PC-9 (cell line): ENCODE measurements around the gene TELO2. TPM values are rescaled to one million over a fixed set of nuclear protein-coding genes. Genes with fewer than 3 reads are reported as not detected.

ENCODE experiments used
- BruUV-seq: library from RNA; stranded (reverse); fragments of 400-500 nt; replicated peaks from 2 replicates; lab custom pipeline; 2021; lab: Mats Ljungman, UMichigan
- CTCF ChIA-PET: fragments of 300-600 bp; sonication (Branson Sonifier 250); formaldehyde crosslinking; loops from one replicate; lab custom pipeline; 2022; ENCODE audit warnings: antibody characterized with exemption; lab: Charles Lee
- POLR2A ChIA-PET: fragments of 300-600 bp; sonication (Branson Sonifier 250); formaldehyde crosslinking; loops from one replicate; lab custom pipeline; 2022; ENCODE audit warnings: antibody characterized with exemption; ENCODE audit not compliant: unreplicated experiment; lab: Charles Lee
- DNase-seq, 2 experiments: peaks; one replicate each; pipeline versions ENCODE4 v3.0.0 to v3.0.0-alpha.2; 2015 to 2022; ENCODE audit warnings: mixed read lengths in 1 of 2
- H2AFZ ChIP-seq: fragments of 200-600 bp; sonication (generic); 2 replicates; pipeline ENCODE4 v1.8.1; 2017; ENCODE audit warnings: antibody characterized with exemption
- H3F3A ChIP-seq: fragments of 200-600 bp; sonication (generic); 2 replicates; pipeline ENCODE4 v1.8.1; 2017; ENCODE audit warnings: antibody characterized with exemption, mild to moderate bottlenecking, low read depth; ENCODE audit not compliant: insufficient read depth
- H3K27ac ChIP-seq: fragments of 200-600 bp; sonication (generic); 2 replicates; pipeline ENCODE4 v1.6.1; 2016; ENCODE audit warnings: mixed run types
- H3K27me3 ChIP-seq: fragments of 200-600 bp; sonication (generic); 2 replicates; pipeline ENCODE4 v1.6.1; 2016; ENCODE audit warnings: low read depth, mixed run types; ENCODE audit not compliant: insufficient read depth
- H3K36me3 ChIP-seq: fragments of 200-600 bp; sonication (generic); 2 replicates; pipeline ENCODE4 v1.6.1; 2016; ENCODE audit warnings: low read depth, mixed run types
- H3K4me1 ChIP-seq: fragments of 200-600 bp; sonication (generic); replicated peaks from 2 replicates; pipeline ENCODE4 v1.6.1; 2016; ENCODE audit warnings: mixed run types; ENCODE audit not compliant: insufficient read depth
- H3K4me2 ChIP-seq: fragments of 200-600 bp; sonication (generic); 2 replicates; pipeline ENCODE4 v1.6.1; 2017; ENCODE audit warnings: mixed run types
- H3K4me3 ChIP-seq: fragments of 200-600 bp; sonication (generic); 2 replicates; pipeline ENCODE4 v1.6.1; 2016; ENCODE audit warnings: mixed run types
- H3K79me2 ChIP-seq: fragments of 200-600 bp; sonication (generic); 2 replicates; pipeline ENCODE4 v1.6.1; 2017; ENCODE audit warnings: low read depth, mixed run types
- H3K9me2 ChIP-seq: fragments of 200-600 bp; sonication (generic); 2 replicates; pipeline ENCODE4 v1.8.1; 2017; ENCODE audit warnings: mild to moderate bottlenecking; ENCODE audit not compliant: insufficient read depth
- H3K9me3 ChIP-seq: fragments of 200-600 bp; sonication (generic); 2 replicates; pipeline ENCODE4 v1.8.1; 2016; ENCODE audit warnings: low read depth; ENCODE audit not compliant: insufficient read depth
- H4K20me1 ChIP-seq: fragments of 200-600 bp; sonication (generic); 2 replicates; pipeline ENCODE4 v1.8.1; 2017; ENCODE audit not compliant: insufficient read depth
- CTCF ChIP-seq: fragments of 200-600 bp; sonication (generic); conservative IDR thresholded peaks from 2 replicates; pipeline ENCODE4 v1.6.1; 2017; ENCODE audit warnings: mixed run types, antibody characterized with exemption, mild to moderate bottlenecking, moderate library complexity
- EZH2 ChIP-seq: fragments of 200-600 bp; sonication (generic); IDR thresholded peaks from 2 replicates; pipeline ENCODE4 v1.8.0; 2017; ENCODE audit warnings: antibody characterized with exemption, low read depth
- intact Hi-C: fragments of 100-400 bp; cut with micrococcal nuclease; formaldehyde crosslinking; loops from one replicate; pipeline ENCODE4 v1.10.0; 2022; ENCODE audit not compliant: unreplicated experiment
- total RNA-seq: library from RNA; stranded (reverse); gene quantifications from 2 replicates; pipeline ENCODE4 v1.2.3, GENCODE V29; 2021

The TELO2 gene
- total RNA-seq, 1 experiment from 2014 or later, result 56.0 TPM

- Histone ChIP-seq H3K27ac (no peak overlapping the region), H3K4me1 (peaks cover 18% of the 10 kb centered on the region; the same call in 1 of the 2 replicates), H2AFZ (peak overlapping the region; percentile 82), H3K79me2 (peaks cover 19% of the 10 kb centered on the region), H3K4me2 (peak overlapping the region; percentile 95), H3F3A (peaks cover 8% of the 10 kb centered on the region; the same call in 1 of the 2 replicates), H3K36me3 (no peaks in the 10 kb centered on the region), H4K20me1 (peaks cover 5% of the 10 kb centered on the region; the same call in 1 of the 2 replicates), H3K27me3 (no peaks in the 10 kb centered on the region), H3K4me3 (peak overlapping the region; percentile 98), H3K9me2 (no peaks in the 10 kb centered on the region), H3K9me3 (no peaks in the 10 kb centered on the region)
- no peak for DNase-seq
- TF ChIP-seq CTCF (no peak), EZH2 (no peak)
- ChIA-PET POLR2A (interaction anchor here (0.6 kb wide), 2 partner anchors 116 to 966 kb away, joined by 3 to 4 read pairs; no protein-coding TSS in a partner anchor), CTCF (interaction anchor here (0.6 kb wide), 1 partner anchor 211 kb away, joined by 6 read pairs; no protein-coding TSS in a partner anchor)
- BruUV-seq, result no TSS peak
- intact Hi-C loops, result loop anchor here (5.0 kb wide), 2 partner anchors 71 to 119 kb away; partner anchors contain the start of genes CRAMP1, IFT140 and UQCC4
Observed at GRCh38 chr16:1493746-1494094, 560 bp downstream of the TELO2 start.

GRCh38 chr16:1494129-1494640 is 1.0 kb downstream of the TELO2 start:
- peaks cover 19% of the 10 kb centered on the region for H3K79me2 ChIP-seq
- ChIA-PET POLR2A (interaction anchor here (0.6 kb wide), 2 partner anchors 115 to 965 kb away, joined by 3 to 4 read pairs; no protein-coding TSS in a partner anchor), CTCF (interaction anchor here (0.6 kb wide), 1 partner anchor 211 kb away, joined by 6 read pairs; no protein-coding TSS in a partner anchor)
- H3F3A ChIP-seq, result peaks cover 8% of the 10 kb centered on the region; the same call in 1 of the 2 replicates
- H3K9me3 ChIP-seq, result no peaks in the 10 kb centered on the region
- peaks cover 18% of the 10 kb centered on the region; the same call in 1 of the 2 replicates for H3K4me1 ChIP-seq
- H3K4me2 ChIP-seq, result peak overlapping the region; percentile 95
- peak overlapping the region; percentile 82 for H2AFZ ChIP-seq
- H3K27ac ChIP-seq, result no peak overlapping the region
- no peaks in the 10 kb centered on the region for H3K27me3 ChIP-seq
- DNase-seq, result peak; percentile 47 to 49
- H3K9me2 ChIP-seq, result no peaks in the 10 kb centered on the region
- TSS peak; percentile 37 for BruUV-seq
- H3K4me3 ChIP-seq, result peak overlapping the region; percentile 98
- peaks cover 5% of the 10 kb centered on the region; the same call in 1 of the 2 replicates for H4K20me1 ChIP-seq
- no peaks in the 10 kb centered on the region for H3K36me3 ChIP-seq
- TF ChIP-seq EZH2 (no peak), CTCF (peak; percentile 52; the same call in 1 of the 2 replicates)
- intact Hi-C loops, result loop anchor here (5.0 kb wide), 2 partner anchors 72 to 118 kb away; partner anchors contain the start of genes CRAMP1, IFT140 and UQCC4

- Histone ChIP-seq H3K4me2 (peak overlapping the region; percentile 95), H3K9me2 (no peaks in the 10 kb centered on the region), H3K27ac (no peak overlapping the region), H2AFZ (no peak overlapping the region), H3K36me3 (no peaks in the 10 kb centered on the region), H3K79me2 (peaks cover 19% of the 10 kb centered on the region), H4K20me1 (peaks cover 5% of the 10 kb centered on the region; the same call in 1 of the 2 replicates), H3K4me1 (peaks cover 18% of the 10 kb centered on the region; the same call in 1 of the 2 replicates), H3K4me3 (peak overlapping the region; percentile 98; the same call in 1 of the 2 replicates), H3F3A (peaks cover 8% of the 10 kb centered on the region; the same call in 1 of the 2 replicates), H3K27me3 (no peaks in the 10 kb centered on the region), H3K9me3 (no peaks in the 10 kb centered on the region)
- POLR2A ChIA-PET, result no interaction called here
- CTCF ChIA-PET, result no interaction called here
- intact Hi-C loops, result loop anchor here (5.0 kb wide), 2 partner anchors 72 to 118 kb away; partner anchors contain the start of genes CRAMP1, IFT140 and UQCC4
- no TSS peak for BruUV-seq
- TF ChIP-seq EZH2 (no peak), CTCF (no peak; the same call in 1 of the 2 replicates)
- DNase-seq, result no peak
Observed at GRCh38 chr16:1494711-1495110, 1.6 kb downstream of the TELO2 start.
